ENCODE results near the gene WFDC10A.

DNA sequence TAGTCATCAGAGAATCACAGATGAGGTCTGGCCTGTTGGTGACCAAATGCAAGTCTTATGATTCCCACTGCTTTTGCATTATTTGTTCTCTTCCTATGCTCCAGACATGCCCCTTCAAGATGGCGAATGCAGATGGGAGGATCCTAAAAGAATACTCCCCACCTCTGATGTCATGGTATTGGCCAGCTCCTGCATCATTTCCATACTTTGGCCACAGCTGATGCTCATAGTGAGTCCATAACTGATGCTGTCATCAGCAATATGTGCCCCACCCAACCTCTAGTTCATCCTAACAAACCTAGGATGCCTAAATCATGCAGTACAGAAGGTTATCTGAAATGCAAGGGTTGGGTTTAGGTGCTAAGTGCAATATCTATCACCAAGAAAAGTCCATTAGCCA lies 7.0 kb downstream of the WFDC10A start:
- TF ChIP-seq, protein P1, sequence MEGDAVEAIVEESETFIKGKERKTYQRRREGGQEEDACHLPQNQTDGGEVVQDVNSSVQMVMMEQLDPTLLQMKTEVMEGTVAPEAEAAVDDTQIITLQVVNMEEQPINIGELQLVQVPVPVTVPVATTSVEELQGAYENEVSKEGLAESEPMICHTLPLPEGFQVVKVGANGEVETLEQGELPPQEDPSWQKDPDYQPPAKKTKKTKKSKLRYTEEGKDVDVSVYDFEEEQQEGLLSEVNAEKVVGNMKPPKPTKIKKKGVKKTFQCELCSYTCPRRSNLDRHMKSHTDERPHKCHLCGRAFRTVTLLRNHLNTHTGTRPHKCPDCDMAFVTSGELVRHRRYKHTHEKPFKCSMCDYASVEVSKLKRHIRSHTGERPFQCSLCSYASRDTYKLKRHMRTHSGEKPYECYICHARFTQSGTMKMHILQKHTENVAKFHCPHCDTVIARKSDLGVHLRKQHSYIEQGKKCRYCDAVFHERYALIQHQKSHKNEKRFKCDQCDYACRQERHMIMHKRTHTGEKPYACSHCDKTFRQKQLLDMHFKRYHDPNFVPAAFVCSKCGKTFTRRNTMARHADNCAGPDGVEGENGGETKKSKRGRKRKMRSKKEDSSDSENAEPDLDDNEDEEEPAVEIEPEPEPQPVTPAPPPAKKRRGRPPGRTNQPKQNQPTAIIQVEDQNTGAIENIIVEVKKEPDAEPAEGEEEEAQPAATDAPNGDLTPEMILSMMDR (IDR thresholded peaks at IDR 0.05) = no peak
- no peak for TF ChIP-seq POLR2A (IDR thresholded peaks at IDR 0.05)

Measured in right lobe of liver (tissue), 4 donors.